Measurements from ENCODE around the gene GRM2. TPM values are rescaled to one million over a fixed set of nuclear protein-coding genes. Genes with fewer than 3 reads are reported as not detected.

GRM2 gene
- total RNA-seq, result 0.10 TPM in 2 of 3 replicates, not detected in the other
- long read RNA-seq, result 0 reads

DNA sequence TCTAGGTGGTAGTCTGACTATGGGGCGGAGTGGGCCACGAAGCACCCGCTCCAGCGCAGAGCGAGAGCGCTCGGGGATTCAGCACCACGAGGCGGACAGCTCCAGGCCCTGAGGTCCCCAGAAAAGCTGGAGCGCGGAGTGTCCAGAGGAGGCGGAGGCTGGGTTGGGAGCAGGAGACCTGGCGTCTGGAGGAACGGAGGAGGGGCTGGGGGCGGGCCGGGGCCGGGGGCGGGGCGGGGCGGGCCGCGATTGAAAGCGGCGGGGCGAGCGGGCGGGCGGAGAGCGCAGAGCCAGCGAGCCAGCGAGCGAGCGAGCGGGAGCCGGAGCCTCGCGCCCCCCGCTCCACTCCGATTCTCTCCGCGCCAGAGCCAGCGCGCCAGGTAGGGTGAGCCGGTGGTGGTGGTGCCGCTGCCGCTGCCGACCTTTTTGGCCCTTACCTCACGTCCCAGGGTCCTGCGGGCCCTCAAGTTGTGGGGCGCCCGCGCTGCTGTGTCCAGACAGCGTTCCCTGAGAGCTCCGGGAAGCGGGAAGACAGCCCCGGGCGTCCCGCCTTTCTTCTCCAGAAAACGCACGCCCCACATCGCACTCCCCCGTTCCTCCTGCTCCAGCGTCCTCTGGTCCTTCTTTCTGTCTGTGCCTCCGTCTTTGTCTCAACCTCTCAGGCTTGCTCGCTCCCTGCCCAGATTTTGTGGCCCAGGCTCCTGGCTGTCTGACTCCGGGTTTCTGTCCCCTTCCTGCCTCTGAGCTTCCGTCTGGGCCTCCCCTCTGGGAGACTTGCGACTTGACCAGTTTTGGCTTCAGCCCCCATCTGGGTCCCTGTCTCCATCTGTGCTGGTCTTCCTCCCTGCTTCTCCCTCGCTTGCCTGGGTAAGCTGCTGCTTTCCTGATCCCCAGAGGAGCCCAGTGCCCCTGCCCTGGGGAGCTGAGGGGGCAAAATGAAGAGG, at the start of gene GRM2:
Gene GRM2 (plus strand): TSS at position 281 of the 944 bp plus-strand sequence. CDS start 1,916 bp downstream, outside the sequence.
- H3K36me3 Mint-ChIP-seq (ENCODE audit: low read depth), result peaks cover 1% of the 10 kb centered on the region

GRCh38 chr3:51657234-51657633, 49.6 kb upstream of the GRM2 start:
- H3K27ac Mint-ChIP-seq (ENCODE audit: unreplicated experiment), result no peak overlapping the region
- H3K4me3 Mint-ChIP-seq (ENCODE audit: unreplicated experiment), result no peak overlapping the region
- peaks cover 40% of the 10 kb centered on the region for H3K36me3 Mint-ChIP-seq (ENCODE audit: low read depth)
- peaks cover 5% of the 10 kb centered on the region for H3K9me3 Mint-ChIP-seq (ENCODE audit: low read depth)
- H3K4me1 Mint-ChIP-seq (ENCODE audit: low read depth), result no peaks in the 10 kb centered on the region
- no peak for TF ChIP-seq CTCF (IDR thresholded peaks at IDR 0.05)
- DNase-seq (ENCODE audit: low spot score), result no peak
- H3K27me3 Mint-ChIP-seq (ENCODE audit: low read depth), result no peaks in the 10 kb centered on the region

More for the DNA sequence above, at the start of gene GRM2:
- peak within 1 kb of the TSS; percentile 69 for H3K4me3 Mint-ChIP-seq (ENCODE audit: unreplicated experiment)
- no peak within 1 kb of the TSS for H3K27ac Mint-ChIP-seq (ENCODE audit: unreplicated experiment)
- peak; percentile 95 for DNase-seq (ENCODE audit: low spot score)
- peaks cover 6% of the 10 kb centered on the region for H3K27me3 Mint-ChIP-seq (ENCODE audit: low read depth)
- TF ChIP-seq CTCF (IDR thresholded peaks at IDR 0.05), result peak; percentile 13
- H3K4me1 Mint-ChIP-seq (ENCODE audit: low read depth), result peaks cover 8% of the 10 kb centered on the region
- no peaks in the 10 kb centered on the region for H3K9me3 Mint-ChIP-seq (ENCODE audit: low read depth)

GRCh38 chr3:51659942-51660341, 46.9 kb upstream of the GRM2 start:
- no peak for TF ChIP-seq CTCF (IDR thresholded peaks at IDR 0.05)
- Mint-ChIP-seq H3K4me1 (ENCODE audit: low read depth) (no peaks in the 10 kb centered on the region), H3K9me3 (ENCODE audit: low read depth) (no peaks in the 10 kb centered on the region), H3K27ac (ENCODE audit: unreplicated experiment) (no peak overlapping the region), H3K36me3 (ENCODE audit: low read depth) (peaks cover 40% of the 10 kb centered on the region), H3K4me3 (ENCODE audit: unreplicated experiment) (no peak overlapping the region), H3K27me3 (ENCODE audit: low read depth) (no peaks in the 10 kb centered on the region)
- no peak for DNase-seq (ENCODE audit: low spot score)

DNA sequence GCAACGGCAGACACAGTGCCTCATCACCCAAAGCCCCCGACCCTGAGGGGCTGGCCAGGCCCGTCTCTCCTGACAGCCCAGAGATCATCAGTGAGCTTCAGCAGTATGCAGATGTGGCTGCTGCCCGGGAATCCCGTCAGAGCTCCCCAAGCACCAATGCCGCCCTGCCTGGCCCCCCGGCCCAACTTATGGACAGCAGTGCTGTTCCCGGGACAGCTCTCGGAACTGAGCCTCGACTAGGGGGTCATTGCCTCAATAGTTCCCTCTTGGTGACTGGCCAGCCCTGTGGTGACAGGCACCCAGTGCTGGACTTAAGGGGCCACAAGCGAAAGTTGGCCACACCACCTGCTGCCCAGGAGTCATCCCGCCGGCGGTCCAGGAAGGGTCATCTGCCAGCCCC, 44.4 kb upstream of the GRM2 start:
- no peak for TF ChIP-seq CTCF (IDR thresholded peaks at IDR 0.05)
- no peak overlapping the region for H3K27ac Mint-ChIP-seq (ENCODE audit: unreplicated experiment)
- peaks cover 35% of the 10 kb centered on the region for H3K36me3 Mint-ChIP-seq (ENCODE audit: low read depth)
- H3K9me3 Mint-ChIP-seq (ENCODE audit: low read depth), result no peaks in the 10 kb centered on the region
- no peaks in the 10 kb centered on the region for H3K4me1 Mint-ChIP-seq (ENCODE audit: low read depth)
- no peak overlapping the region for H3K4me3 Mint-ChIP-seq (ENCODE audit: unreplicated experiment)
- DNase-seq (ENCODE audit: low spot score), result no peak
- H3K27me3 Mint-ChIP-seq (ENCODE audit: low read depth), result no peaks in the 10 kb centered on the region

DNA sequence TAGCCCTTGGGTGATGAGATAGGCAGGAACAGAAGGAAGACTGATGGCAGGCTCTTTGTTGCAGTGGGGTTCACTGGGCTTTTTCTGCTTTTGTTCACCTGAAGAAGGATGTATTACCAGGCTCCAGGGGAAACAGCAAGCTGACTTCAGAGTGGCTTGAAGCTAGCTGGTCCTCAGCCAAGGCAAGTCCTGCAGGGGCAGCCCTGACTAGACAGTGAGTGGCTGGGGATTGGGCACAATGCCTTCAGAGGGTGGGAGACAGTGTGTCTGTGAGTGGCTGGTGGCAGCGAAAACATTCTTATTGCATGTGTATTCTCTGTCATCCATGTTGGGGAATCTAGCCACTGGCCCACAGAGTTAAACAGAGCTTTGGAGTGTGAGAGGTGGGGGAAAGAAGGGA, 38.1 kb upstream of the GRM2 start:
- Mint-ChIP-seq H3K27me3 (ENCODE audit: low read depth) (no peaks in the 10 kb centered on the region), H3K36me3 (ENCODE audit: low read depth) (peaks cover under 1% of the 10 kb centered on the region), H3K27ac (ENCODE audit: unreplicated experiment) (no peak overlapping the region), H3K9me3 (ENCODE audit: low read depth) (no peaks in the 10 kb centered on the region), H3K4me1 (ENCODE audit: low read depth) (peaks cover 28% of the 10 kb centered on the region), H3K4me3 (ENCODE audit: unreplicated experiment) (no peak overlapping the region)
- TF ChIP-seq CTCF (IDR thresholded peaks at IDR 0.05), result no peak
- DNase-seq (ENCODE audit: low spot score), result no peak
